Common myeloid progenitor, CD34-positive (primary cell): ENCODE data around the gene RDH16.
"Not testable (repeated sequence)": the region's sequence is repeated elsewhere in the genome, so short reads cannot be mapped to it uniquely, and the experiment has no call there.

Experiments used
- CTCF ChIA-PET: fragments of 350-600 bp; sonication (Branson Sonifier 250); formaldehyde crosslinking; loops from one replicate; lab custom pipeline; 2021; ENCODE audit warnings: antibody characterized with exemption; lab: Charles Lee
- POLR2A ChIA-PET: fragments of 350-600 bp; sonication (Branson Sonifier 250); formaldehyde crosslinking; loops from one replicate; lab custom pipeline; 2021; ENCODE audit warnings: antibody characterized with exemption; lab: Charles Lee
- DNase-seq, 3 donors: peaks; one replicate each; pipeline versions ENCODE4 v3.0.0 to v3.0.0-alpha.2; 2013
- H3K27ac ChIP-seq, 2 experiments: 1 replicate in 1 of 2; 2 replicates in 1 of 2; pipeline ENCODE4 v1.7.0; 2013; ENCODE audit warnings: inconsistent platforms in 2 of 2, low read length in 2 of 2, mild to moderate bottlenecking in 2 of 2, low read depth in 1 of 2, moderate library complexity in 1 of 2; ENCODE audit not compliant: severe bottlenecking in 2 of 2, insufficient read depth in 1 of 2, poor library complexity in 1 of 2
- H3K27me3 ChIP-seq, 5 experiments: replicated peaks in 2 of 5; 1 replicate in 3 of 5; 2 replicates in 2 of 5; pipeline versions ENCODE4 v1.6.1 to v1.7.0; 2013; ENCODE audit warnings: low read length in 4 of 5, mild to moderate bottlenecking in 2 of 5, moderate library complexity in 2 of 5, inconsistent platforms in 1 of 5; ENCODE audit not compliant: insufficient read depth in 5 of 5, control insufficient read depth in 4 of 5
- H3K36me3 ChIP-seq, 4 experiments: 1 replicate in 2 of 4; 2 replicates in 2 of 4; pipeline versions ENCODE4 v1.6.1 to v1.7.0; 2013; ENCODE audit warnings: low read length in 3 of 4, control low read depth in 1 of 4, mild to moderate bottlenecking in 1 of 4; ENCODE audit not compliant: control insufficient read depth in 4 of 4, insufficient read depth in 4 of 4
- H3K4me1 ChIP-seq, 4 experiments: 1 replicate in 3 of 4; 2 replicates in 1 of 4; pipeline versions ENCODE4 v1.6.1 to v1.7.1; 2013; ENCODE audit warnings: low read length in 3 of 4, mild to moderate bottlenecking in 3 of 4, control low read depth in 1 of 4, inconsistent platforms in 1 of 4, moderate library complexity in 1 of 4; ENCODE audit not compliant: control insufficient read depth in 4 of 4, insufficient read depth in 4 of 4; ENCODE audit errors: control extremely low read depth in 1 of 4
- H3K4me3 ChIP-seq, 7 experiments: 1 replicate in 4 of 7; 2 replicates in 3 of 7; pipeline versions ENCODE4 v1.5.1 to v1.7.0; 2013; ENCODE audit warnings: mild to moderate bottlenecking in 7 of 7, low read length in 6 of 7, moderate library complexity in 6 of 7, inconsistent platforms in 2 of 7, low read depth in 2 of 7, control low read depth in 1 of 7; ENCODE audit not compliant: insufficient read depth in 4 of 7, control insufficient read depth in 1 of 7; ENCODE audit errors: extremely low read depth in 1 of 7
- H3K9me3 ChIP-seq, 5 experiments: 1 replicate in 4 of 5; 2 replicates in 1 of 5; pipeline versions ENCODE4 v1.6.1 to v1.7.1; 2013; ENCODE audit warnings: low read length in 4 of 5, mild to moderate bottlenecking in 2 of 5, inconsistent platforms in 1 of 5, low read depth in 1 of 5, moderate library complexity in 1 of 5; ENCODE audit not compliant: control insufficient read depth in 4 of 5, insufficient read depth in 2 of 5; ENCODE audit errors: control extremely low read depth in 1 of 5
- WGBS: methylation state at CpG from one replicate; pipeline ENCODE4 v1.1.5; 2013; ENCODE audit not compliant: insufficient coverage; 5-methylcytosine and 5-hydroxymethylcytosine counted together

The RDH16 gene

DNA sequence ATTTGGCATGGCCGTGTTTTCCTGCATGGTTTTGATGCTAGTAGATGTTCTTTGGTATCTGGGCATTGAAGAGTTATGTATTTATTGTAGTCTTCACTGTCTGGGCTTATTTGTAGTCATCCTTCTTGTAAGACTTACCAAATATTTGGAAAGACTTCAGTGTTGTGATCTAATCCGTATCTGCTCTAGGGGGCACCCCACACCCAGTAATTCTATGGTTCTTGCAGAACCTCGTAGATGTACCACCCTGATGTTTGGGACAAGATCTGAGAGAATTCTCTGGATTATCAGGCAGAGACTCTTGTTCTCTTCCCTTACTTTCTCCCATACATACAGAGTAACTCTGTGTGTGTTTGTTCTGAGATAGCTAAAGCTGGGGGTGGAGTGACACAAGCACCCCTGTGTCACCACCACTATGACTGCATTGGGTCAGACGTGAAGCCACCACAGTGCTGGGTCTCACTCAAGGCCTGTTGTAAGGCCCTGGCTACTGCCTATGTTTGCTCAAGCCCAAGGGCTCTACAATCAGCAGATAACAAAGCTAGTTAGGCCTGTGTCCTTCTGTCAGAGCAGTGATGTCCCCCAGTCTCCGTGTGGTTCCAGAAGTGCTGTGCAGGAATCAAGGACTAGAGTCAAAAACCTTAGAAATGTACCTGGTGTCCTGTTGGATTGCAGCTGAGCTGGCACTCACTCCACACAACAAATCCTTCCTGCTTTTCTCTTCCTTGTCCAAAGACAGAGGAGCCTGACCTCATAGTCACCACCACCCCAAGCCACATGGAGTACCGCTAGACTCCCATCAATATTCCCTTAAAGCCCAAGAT is 9.6 kb downstream of the RDH16 start:
- no peak overlapping the region for H3K27ac ChIP-seq
- no peaks in the 10 kb centered on the region for H3K27me3 ChIP-seq
- 89% methylated on average over 6 of the region's 6 CpGs for WGBS
- DNase-seq: peak in 2 of 3 donors; percentile 31 to 33
- no peak overlapping the region for H3K4me3 ChIP-seq
- POLR2A ChIA-PET: no interaction called here
- no peaks in the 10 kb centered on the region for H3K9me3 ChIP-seq
- CTCF ChIA-PET: interaction anchor here (1.6 kb wide), 1 partner anchor 57 kb away, joined by 5 read pairs; no protein-coding TSS in a partner anchor
- no peaks in the 10 kb centered on the region for H3K36me3 ChIP-seq
- H3K4me1 ChIP-seq: no peaks in the 10 kb centered on the region

DNA sequence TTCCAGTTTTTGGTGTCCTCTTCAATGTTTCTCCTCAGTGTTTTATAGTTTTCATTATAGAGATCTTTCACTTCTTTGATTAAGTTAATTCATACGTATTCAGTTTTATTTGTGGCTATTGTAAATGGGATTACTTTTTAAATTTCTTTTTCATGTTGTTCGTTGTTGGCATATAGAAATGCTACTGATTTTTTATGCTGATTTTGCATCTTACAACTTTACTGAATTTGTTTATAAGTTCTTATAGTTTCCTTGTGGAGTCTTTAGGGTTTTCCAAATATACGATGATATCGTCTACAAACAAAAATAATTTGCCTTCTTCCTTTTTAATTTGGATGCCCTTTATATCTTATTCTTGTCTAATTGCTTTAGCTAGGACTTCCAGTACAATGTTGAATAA is 13.5 kb downstream of the RDH16 start:
- peaks cover 0 to 14% (median 13%) of the 10 kb centered on the region in 4 experiments for H3K4me1 ChIP-seq
- WGBS: no CpG with 5 or more reads among the region's 4 CpGs
- no peak overlapping the region for H3K27ac ChIP-seq
- no peaks in the 10 kb centered on the region for H3K27me3 ChIP-seq
- H3K4me3 ChIP-seq: no peak overlapping the region
- CTCF ChIA-PET: no interaction called here
- POLR2A ChIA-PET: no interaction called here
- H3K9me3 ChIP-seq: no peaks in the 10 kb centered on the region
- no peak for DNase-seq
- H3K36me3 ChIP-seq: no peaks in the 10 kb centered on the region

GRCh38 chr12:56943374-56943773 is 14.0 kb downstream of the RDH16 start:
- no CpG with 5 or more reads among the region's 1 CpG for WGBS
- CTCF ChIA-PET, H3K9me3 ChIP-seq, H3K27me3 ChIP-seq, H3K27ac ChIP-seq, DNase-seq, H3K36me3 ChIP-seq, POLR2A ChIA-PET, H3K4me3 ChIP-seq: not testable (repeated sequence)
- peaks cover 0 to 14% (median 13%) of the 10 kb centered on the region in 4 experiments for H3K4me1 ChIP-seq

DNA sequence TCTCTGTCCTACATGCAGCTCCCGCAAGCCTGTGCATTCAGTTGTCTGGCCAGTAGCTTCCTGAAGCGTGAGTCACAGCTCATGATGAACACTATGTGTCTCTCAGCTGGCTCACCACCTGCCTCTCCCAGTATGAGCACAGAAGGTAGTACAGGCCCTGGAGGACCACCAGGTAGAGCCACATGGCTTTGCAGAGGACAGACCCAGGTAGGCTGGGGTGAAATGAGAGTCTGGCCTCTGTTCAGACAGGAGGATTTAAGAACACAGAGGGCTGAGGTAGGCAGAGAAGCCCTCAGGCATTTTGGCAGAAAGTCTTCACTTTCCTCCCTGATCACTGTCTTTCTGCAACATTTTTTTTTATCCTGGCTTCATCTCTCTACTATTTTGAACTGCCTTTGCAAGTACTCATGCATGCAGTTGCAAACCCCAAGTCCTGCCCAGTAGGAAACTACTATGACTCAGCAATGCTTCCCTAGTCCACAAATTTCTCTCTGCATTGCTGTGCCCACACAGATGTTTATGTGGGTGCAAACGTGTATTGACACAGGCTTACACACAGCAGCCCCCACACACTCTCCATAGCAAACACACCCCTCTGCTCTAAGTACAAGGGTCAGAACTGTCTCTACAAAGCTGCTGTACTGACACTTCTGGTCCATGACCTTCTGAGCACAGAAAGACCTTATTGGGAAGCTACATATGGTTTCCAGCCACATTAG is 15.9 kb downstream of the RDH16 start:
- WGBS: 5% methylated on average over 2 of the region's 3 CpGs
- peaks cover 0 to 14% (median 13%) of the 10 kb centered on the region in 4 experiments for H3K4me1 ChIP-seq
- no peaks in the 10 kb centered on the region for H3K27me3 ChIP-seq
- ChIA-PET CTCF (no interaction called here), POLR2A (no interaction called here)
- no peak overlapping the region for H3K27ac ChIP-seq
- peak in 2 of 3 donors; percentile 70 to 86 for DNase-seq
- no peak overlapping the region for H3K4me3 ChIP-seq
- H3K36me3 ChIP-seq: no peaks in the 10 kb centered on the region
- no peaks in the 10 kb centered on the region for H3K9me3 ChIP-seq

GRCh38 chr12:56940942-56941298 is 16.5 kb downstream of the RDH16 start:
- CTCF ChIA-PET, POLR2A ChIA-PET, H3K27ac ChIP-seq, H3K27me3 ChIP-seq, H3K4me3 ChIP-seq, DNase-seq, H3K9me3 ChIP-seq, H3K36me3 ChIP-seq: not testable (repeated sequence)
- WGBS: no CpG with 5 or more reads among the region's 4 CpGs
- H3K4me1 ChIP-seq: peaks cover 0 to 14% (median 13%) of the 10 kb centered on the region in 4 experiments

DNA sequence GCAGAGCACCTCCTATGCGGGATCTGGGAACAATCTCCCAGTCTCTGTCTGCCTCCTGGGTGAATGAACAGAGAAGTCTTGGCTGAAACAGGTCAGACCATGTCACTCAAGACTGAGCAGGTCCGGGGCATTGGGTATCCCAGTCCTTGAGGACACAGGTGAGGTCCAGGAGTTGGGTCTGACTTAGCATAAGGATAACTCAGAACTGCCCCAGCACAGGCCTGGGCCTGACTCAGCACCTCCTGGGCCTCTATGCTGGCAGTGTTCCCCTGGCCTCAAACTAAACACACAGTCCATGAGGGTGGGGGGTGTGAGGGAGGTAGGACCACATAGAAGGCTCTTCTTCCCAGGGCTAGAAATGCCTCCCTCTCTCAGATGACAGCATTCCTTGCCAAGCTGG is 21.7 kb downstream of the RDH16 start:
- no peaks in the 10 kb centered on the region for H3K36me3 ChIP-seq

GRCh38 chr12:56935157-56935556 is 22.3 kb downstream of the RDH16 start:
- CTCF ChIA-PET: no interaction called here
- H3K9me3 ChIP-seq: no peaks in the 10 kb centered on the region

More for the DNA sequence above, 21.7 kb downstream of the RDH16 start:
- no peaks in the 10 kb centered on the region for H3K27me3 ChIP-seq
- H3K9me3 ChIP-seq: no peaks in the 10 kb centered on the region
- no peak for DNase-seq
- no peak overlapping the region for H3K27ac ChIP-seq
- no peak overlapping the region for H3K4me3 ChIP-seq
- H3K4me1 ChIP-seq: peaks cover 6 to 25% (median 21%) of the 10 kb centered on the region in 4 experiments
- ChIA-PET CTCF (no interaction called here), POLR2A (no interaction called here)
- 100% methylated on average over 2 of the region's 2 CpGs for WGBS

More at GRCh38 chr12:56935157-56935556, 22.3 kb downstream of the RDH16 start:
- no peak overlapping the region for H3K27ac ChIP-seq
- peaks cover 6 to 29% (median 23%) of the 10 kb centered on the region in 4 experiments for H3K4me1 ChIP-seq
- no peak for DNase-seq
- POLR2A ChIA-PET: no interaction called here
- no peaks in the 10 kb centered on the region for H3K36me3 ChIP-seq
- no peaks in the 10 kb centered on the region for H3K27me3 ChIP-seq
- WGBS: 92% methylated on average over 2 of the region's 2 CpGs
- no peak overlapping the region for H3K4me3 ChIP-seq
